ENCODE results near the gene MPV17.
"Not testable (repeated sequence)": the region's sequence is repeated elsewhere in the genome, so short reads cannot be mapped to it uniquely, and the experiment has no call there.

MPV17 gene, protein sequence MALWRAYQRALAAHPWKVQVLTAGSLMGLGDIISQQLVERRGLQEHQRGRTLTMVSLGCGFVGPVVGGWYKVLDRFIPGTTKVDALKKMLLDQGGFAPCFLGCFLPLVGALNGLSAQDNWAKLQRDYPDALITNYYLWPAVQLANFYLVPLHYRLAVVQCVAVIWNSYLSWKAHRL

DNA sequence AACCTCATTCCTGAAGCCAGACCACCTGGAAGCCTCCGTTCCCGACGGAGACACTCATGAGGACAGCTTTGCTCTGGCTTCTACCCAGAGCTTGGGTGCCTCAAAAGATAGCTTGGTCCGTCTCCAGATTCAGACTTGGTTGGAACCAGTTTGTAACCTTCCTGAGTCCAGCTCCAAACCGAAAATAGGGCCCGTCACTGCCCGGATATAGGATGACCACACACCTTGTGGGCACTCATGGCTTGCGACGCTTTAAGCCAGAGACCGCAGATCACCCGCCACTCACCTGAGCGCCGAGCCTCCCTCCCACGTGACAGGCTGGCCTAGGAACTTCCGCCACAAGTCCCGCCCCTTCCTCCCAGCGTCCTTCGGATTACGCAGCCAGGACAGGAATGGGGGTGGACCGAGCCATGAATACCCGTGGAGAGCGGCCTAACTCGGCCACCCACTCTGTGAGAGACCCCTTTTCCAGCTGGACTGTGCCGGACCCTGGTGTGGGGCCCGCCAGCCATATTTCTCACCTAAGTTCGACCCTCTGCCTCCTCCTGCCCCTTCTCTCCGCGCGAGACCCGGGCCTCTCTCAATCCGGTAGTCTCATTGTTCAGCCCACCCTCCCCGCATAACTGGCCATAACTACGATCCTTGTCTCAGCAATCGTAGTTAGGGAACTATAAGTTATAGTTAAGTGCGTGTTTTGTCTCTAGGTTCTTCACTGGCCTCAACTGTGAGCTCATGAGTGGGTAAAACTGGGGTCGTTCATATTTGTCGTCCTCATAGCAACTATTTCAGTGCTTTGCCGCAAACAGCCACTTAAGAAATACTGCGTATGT, at the start of gene MPV17:
MPV17 (minus strand) TSS at position 332 of the 830 bp plus-strand sequence. CDS start 580 bp downstream, outside the sequence.
- intact Hi-C loops (cut with DNase I) = loop anchor here (2.0 kb wide), 1 partner anchor 34 kb away; the partner anchor contains the start of gene GTF3C2
- peak; percentile 89 to 97 (median 93) for DNase-seq

DNA sequence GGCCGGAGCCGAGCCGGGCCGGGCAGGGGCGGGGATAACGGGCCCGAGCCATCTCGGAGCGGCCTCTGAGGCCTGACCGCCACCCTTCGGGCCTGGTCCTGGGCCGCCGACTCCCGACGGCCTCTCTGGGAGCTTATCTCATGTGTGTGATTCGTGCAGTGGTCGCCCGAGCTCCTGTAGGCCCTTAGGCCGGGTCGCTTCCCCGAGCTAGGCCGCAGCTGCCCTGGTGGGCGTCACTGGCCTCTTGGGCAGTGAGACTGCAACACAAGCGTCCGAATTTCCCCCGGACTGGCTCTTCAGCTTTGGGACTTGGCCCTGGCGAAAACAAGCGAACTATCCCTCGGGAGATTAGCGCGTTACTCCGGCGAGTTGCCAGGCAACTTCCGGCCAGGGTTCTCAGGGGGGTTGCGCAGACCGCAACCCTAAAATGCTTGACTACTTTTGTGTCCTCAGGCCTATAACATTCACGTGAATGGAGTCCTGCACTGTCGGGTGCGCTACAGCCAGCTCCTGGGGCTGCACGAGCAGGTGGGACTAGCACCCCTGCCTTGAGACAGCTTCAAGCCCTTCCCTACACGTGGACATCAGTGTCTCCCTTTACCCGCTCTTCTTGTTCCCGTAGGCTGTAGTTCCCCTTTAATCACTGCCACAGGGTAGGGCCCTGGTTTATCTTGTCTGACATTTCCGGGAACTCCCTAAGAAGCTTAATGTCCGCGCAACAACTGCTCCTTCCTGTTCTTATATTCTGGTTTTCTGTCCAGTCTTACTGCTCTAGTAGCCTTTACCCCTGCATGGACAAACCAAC, 48.1 kb upstream of the MPV17 start:
- intact Hi-C loops (cut with DNase I) = loop anchor here (1.0 to 5.0 kb wide), 4 partner anchors 9 to 159 kb away; partner anchors contain the start of genes ATRAID, GTF3C2, NRBP1 and SLC5A6
- peak in 6 of 42 donors; percentile 5 to 54 (median 14) for DNase-seq

DNA sequence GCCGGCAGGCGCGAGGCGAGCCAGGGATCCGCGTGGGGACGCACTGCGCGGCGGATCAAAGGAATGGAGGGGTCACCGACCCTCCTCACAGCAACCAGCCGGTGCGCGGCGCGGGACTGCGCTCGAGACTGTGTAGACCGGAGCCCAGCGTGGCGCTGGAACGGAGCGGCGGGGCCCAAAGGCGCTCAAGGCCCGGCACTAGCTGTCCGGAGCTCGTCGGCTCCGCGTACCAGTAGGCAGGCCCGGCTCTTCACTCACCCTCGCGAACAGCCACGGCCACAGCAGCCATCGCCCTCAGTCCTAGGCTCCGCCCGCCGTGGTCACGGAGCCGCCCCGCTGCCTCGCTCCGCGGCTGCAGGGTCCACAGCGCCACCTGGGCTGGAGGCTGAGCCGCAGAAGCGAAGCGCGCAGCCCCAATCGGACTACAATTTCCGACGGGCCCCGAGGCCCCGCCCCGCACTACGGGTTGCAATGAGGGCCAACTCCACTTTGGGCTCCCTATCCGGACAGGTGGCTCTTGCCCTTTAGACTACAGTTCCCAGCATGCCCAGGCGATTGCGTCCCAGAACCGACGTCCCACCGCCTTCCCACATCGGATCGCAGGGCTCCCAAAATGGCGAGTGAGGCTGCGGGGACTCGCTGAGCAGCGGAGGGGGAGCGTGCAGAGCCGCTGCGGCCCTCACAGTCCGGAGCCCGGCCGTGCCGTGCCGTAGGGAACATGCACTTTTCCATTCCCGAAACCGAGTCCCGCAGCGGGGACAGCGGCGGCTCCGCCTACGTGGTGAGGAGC, 47.3 kb upstream of the MPV17 start, which contains the start of the genes EIF2B4 and SNX17:
EIF2B4 (minus strand) TSS at position 313 of the 790 bp plus-strand sequence; CDS start at position 289, 24 bp downstream.
SNX17 (plus strand) TSS at position 591 of the 790 bp plus-strand sequence; CDS start at position 719, 128 bp downstream.
- peak; percentile 97 to 100 (median 100) for DNase-seq
- intact Hi-C loops (cut with DNase I) = loop anchor here (1.0 to 5.0 kb wide), 4 partner anchors 10 to 158 kb away; partner anchors contain the start of genes ATRAID, GTF3C2, NRBP1 and SLC5A6

DNA sequence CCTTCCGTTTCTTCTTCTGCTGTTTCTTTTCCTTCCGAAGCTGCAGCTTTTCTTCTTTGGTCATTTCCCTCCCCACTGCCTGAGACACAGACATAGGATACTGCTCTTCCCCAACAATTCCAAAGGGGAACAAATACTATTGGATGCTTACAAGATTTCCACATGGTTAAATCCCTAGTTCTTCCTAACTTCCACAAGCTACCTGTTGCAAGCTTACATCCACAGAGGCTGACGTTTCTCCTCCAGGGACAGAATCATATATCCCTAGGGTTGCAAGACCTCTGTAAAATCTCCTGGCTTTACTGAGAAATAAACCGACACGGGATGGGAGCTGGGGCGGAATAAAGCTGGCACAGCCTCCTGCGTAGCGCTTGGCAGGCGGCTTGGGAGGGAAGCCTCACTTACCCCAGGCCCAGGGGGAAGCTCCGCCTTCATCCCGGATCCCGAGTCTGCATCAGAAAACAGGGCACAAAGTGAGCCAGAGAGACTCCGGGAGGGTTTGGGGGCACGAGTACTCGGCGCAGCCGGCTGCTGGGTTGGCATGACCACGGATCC, 46.7 kb upstream of the MPV17 start:
- peak in 36 of 42 donors; percentile 24 to 78 (median 58) for DNase-seq
- intact Hi-C loops (cut with DNase I) = loop anchor here (1.0 to 5.0 kb wide), 4 partner anchors 11 to 157 kb away; partner anchors contain the start of genes ATRAID, GTF3C2, NRBP1 and SLC5A6

DNA sequence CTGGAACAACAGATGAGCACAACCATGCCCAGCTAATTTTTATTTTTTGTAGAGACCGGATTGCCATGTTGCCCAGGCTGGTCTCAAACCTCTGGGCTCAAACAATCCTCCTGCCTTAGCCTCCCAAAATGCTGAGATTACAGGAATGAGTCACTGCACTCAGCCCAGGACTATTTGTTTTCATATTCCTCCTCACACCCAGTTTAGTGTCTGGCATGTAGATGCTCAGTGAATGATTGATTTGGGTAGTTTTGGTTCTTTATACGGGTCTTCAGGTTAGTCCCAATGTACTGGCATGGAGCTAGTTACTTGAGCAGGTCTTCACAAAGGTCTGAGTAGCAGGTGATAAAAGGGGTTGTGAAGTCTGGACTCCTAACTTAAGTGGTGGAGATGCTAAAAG, 41.0 kb upstream of the MPV17 start:
- DNase-seq = no peak
- intact Hi-C loops (cut with DNase I) = no loop called here

DNA sequence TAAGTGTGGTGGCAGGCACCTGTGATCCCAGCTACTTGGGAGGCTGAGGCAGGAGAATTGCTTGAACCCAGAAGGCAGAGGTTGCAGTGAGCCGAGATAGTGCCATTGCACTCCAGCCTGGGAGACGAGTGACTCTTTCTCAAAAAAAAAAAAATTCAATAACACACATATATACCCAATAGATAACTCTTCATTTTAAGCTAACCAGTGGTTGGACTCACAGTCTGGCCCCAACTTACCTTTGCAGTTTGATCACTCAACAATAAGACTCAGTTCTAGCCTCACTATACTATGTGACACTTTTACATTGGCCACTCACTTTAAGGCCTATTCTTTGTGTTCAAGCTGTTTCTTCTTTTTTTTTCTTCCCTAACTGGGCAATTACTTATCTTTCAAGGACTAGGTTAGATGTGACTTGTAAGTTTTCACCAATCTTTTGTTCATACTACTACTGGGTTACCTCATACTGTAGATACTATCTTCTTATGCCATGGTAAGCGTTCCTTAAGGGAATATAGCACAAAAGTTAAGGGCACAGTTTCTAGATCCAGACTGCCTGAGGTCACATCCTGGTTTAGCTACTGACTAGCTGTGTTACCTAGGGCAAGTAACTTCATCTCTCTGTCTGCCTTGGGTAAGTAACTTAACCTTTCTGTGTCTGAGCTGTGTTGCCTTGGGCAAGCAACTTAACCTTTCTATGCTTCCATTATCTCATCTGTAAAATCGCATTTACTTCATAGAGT, 40.0 kb upstream of the MPV17 start:
- no peak for DNase-seq
- intact Hi-C loops (cut with DNase I) = no loop called here

DNA sequence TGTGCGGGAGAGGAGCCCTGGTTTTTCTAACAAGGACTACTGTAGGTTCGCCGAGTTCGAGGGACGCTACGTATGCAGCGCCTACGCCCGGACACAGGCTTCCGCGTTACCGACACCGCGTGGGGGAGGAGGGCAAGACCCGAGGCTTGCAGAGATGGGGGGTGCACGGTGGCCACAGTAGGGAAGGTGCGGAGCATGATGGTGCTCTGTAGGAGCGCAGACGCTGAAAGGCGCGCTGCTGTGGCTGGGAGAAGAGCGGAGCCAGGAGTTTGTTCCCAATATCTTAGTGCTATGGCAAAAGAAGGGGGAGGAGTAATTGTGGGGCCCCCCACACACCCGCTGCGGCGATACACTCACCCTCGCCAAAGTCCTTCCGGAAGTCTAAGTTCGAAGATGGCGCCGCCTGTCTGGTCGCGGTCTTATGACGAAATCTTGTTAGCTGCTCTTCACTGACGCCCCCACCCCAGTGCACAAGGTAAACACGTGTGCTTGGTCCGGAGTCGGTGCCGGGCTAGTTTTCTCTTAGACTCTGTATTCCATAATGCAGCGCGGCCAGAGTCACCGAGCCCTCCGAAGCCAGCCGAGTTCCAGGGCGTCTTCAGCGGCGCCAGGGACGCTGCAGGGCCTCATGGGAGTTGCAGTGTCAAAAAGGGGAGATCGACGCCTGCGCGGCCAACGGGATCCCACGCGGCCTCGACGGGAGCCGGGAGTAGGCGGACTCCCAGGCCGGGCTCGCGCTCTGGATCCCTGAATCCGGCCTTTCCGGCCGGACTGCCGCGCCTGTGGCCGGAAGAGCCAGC, 33.7 kb upstream of the MPV17 start, which contains the start of gene GTF3C2:
GTF3C2 (minus strand) TSS at position 383 of the 800 bp plus-strand sequence. CDS start 13,210 bp downstream, outside the sequence.
- intact Hi-C loops (cut with DNase I) = loop anchor here (2.0 kb wide), 3 partner anchors 14 to 72 kb away; partner anchors contain the start of genes EIF2B4, MPV17, NRBP1 and SNX17
- DNase-seq = peak; percentile 88 to 98 (median 95)

DNA sequence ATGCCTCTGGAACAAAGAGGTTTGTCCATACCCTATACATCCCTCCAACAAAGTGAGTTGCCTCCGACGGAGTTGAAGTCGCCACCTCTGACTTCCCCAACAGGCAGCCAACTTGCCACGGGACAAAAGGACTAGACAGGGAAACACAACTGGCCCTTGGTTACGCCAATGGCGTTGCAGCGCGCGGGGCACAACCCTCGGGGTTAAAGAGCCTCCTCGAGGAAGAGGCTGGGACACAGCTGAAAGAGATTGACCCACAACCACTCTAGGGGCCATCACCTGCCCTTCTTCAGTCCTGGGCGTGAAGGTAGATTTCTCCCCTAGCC, 33.1 kb upstream of the MPV17 start:
- DNase-seq = peak in 18 of 42 donors; percentile 7 to 49 (median 29)
- intact Hi-C loops (cut with DNase I) = loop anchor here (2.0 kb wide), 3 partner anchors 15 to 73 kb away; partner anchors contain the start of genes EIF2B4, MPV17, NRBP1 and SNX17

DNA sequence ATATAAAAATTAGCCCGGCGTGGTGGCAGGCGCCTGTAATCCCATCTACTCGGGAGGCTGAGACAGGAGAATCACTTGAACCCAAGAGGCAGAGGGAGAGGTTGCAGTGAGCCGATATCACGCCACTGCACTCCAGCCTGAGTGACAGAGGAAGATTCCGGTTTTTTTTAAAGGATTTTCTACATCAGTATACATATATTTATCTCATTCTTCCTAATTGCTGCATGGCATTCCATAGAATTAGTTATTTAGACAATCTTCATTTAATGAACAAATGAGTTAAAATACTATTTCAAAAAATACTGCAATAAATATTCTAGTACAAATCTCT, 31.7 kb upstream of the MPV17 start:
- no peak for DNase-seq
- intact Hi-C loops (cut with DNase I) = no loop called here

DNA sequence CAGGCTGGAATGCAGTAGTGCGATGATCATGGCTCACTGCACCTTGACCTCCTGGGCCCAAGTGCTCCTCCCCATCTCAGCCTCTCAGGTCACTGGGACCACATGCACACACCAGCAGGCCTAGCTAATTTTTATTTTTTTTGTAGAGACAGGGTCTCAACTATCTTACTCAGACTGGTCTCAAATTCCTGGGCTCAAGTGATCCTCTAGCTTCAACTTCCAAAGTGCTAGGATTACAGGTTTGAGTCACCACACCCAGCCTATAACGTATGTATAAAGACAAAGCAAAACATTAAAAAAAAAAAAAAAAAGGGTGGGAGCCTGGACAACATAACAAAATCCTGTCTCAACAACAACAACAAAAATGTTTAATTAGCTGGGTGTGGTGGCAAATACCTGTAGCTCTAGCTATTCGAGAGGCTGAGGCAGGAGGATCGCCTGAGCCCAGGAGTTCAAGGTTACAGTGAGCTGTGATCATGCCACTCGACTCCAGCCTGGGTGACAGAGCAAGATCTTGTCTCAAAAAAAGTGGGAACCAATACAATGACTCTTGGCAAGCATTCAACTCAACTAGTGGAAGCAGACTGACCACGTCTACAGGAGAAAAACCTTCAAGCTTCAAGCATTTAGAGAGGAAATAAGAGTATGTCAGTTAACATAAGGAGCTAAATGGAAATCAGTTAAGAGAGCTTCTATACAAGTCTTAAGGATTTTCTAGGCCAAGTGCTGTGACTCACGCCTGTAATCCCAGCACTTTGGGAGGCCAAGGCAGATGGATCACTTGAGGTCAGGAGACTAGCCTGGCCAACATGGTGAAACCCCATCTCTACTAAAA, 31.1 kb upstream of the MPV17 start:
- intact Hi-C loops (cut with DNase I) = no loop called here
- DNase-seq = no peak

DNA sequence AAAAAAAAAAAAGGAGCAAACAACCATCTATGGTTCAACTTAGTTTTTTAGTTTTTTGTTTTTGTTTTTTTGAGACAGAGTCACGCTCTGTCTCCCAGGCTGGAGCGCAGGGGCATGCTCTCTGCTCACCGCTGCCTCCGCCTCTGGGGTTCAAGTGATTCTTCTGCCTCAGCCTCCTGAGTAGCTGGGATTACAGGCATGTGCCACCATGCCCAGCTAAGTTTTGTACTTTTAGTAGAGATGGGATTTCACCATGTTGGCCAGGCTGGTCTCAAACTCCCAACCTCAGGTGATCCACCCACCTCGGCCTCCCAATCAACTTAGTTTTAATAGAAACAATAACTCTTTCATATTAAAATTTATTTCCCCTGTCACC, 30.5 kb upstream of the MPV17 start:
- DNase-seq; intact Hi-C loops (cut with DNase I): not testable (repeated sequence)

DNA sequence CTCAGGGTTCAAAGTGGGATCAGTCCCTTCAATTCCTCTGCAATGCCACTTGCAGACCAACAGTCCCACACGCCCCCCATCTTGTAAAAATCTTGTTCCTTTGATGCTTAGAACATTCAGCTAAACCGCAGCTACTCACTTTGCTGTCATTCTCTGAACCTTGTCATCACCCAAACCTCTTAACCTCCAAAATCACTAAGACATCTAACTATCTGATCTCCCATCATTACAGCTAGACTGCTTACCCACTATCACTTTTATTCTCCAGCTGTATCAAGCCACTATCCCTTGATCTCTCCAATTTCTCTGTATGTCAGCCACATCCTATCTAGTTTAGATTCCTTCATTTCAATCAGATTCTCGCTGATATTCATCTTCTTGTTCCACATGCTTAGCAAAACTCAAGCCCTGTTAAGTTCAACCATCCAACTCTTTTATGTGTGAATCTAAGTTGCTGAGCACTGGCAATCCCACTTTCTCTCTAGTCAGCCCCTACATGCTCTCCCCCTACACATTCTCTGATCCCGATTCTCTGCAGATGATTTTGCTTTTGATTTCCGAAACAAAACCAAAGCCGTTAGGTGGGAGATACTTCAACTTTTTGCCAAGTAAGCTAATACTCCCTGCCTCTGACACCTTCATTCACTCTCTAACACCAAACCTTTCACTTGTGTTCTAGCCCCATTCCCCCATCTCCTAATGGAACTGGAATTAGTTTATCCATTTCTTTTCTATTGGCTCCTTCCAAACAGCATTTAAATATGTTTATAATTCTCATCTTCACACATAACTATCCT, 29.1 kb upstream of the MPV17 start:
- no peak for DNase-seq
- intact Hi-C loops (cut with DNase I) = no loop called here

DNA sequence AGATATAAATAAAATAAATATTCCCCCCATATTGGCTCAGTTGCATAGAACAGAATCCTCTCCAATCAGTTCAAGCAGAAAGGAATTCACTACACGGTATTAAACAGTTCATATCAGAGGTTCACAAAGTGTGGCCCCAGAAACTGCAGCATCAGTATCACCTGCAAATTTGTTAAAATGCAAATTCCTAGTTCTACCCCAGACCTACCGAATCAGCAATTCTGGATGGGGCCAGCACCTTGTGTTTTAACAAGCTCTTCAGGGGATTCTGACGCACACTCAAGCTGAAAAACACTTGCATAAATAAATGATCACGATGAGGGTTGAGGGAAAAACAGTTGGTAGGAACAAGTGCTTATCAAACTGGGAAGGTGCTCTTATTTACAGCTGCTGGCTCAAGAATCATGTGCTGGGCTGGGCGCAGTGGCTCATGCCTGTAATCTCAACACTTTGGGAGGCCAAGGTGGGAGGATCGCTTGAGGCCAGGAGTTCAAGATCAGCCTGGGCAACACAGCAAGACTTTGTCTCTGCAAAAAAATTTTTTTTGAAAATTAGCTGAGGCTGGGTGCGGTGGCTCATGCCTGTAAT, 27.3 kb upstream of the MPV17 start:
- DNase-seq = no peak
- intact Hi-C loops (cut with DNase I) = no loop called here

DNA sequence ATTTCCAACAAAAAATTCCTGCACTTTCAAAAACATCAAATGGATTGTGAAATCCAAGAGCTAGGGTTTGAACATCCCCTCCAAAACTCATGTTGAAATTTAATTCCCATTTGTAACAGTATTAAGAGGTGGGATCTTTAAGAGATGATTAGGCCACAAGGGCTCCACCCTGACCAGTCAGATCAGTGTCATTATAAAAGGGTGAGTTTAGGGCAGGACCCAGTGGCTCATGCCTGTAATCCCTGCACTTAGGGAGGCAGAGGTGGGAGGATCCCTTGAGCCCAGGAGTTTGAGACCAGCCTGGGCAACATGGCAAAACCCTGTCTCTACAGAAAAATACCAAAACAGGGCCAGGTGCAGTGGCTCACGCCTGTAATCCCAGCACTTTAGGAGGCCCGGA, 24.7 kb upstream of the MPV17 start:
- no peak for DNase-seq
- intact Hi-C loops (cut with DNase I) = no loop called here
